IPS-NIHi7 (cell line): Measurements from ENCODE around the gene ATP6V0A4.
"Not testable (repeated sequence)": the region's sequence is repeated elsewhere in the genome, so short reads cannot be mapped to it uniquely, and the experiment has no call there.

Experiments
- DNase-seq: peaks from one replicate; pipeline ENCODE4 v3.0.0; 2012; ENCODE audit warnings: mixed read lengths; ENCODE audit errors: extremely low spot score

ATP6V0A4 gene

DNA sequence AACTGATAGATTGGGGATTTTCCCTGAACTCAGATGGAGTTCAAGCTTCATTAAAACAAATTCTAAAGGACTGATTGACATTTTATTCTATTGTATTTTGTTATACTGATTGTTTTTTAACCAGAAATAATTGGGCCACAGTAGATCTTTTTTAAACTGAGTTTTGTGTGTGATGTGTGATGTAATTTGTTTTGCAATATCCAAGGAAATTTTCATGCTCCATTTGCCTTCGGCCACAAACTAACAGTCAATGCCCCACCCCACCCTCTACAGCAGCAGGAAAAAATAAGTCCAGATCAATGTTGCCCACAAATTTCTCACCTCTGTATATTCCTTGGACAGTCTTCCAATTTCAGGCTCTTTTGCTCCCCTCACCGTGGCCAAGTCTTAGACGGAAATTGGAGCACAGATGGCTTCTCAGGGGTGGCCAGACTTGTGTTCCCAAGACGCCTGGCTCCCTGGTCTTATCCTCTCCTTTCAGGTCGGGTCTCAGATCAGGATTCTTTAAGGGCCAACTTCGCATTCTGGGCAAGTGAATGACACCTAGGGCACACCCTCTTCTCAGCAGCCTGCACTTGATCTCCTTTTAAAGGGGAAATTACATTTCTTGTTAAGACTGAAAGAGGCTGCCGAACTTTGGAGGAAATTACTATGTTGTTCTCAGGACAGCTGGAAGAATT is 97.0 kb downstream of the ATP6V0A4 start, which contains the start of gene SVOPL:
SVOPL (minus strand) TSS at position 506 of the 680 bp plus-strand sequence. CDS start 22,317 bp downstream, outside the sequence.
- DNase-seq: no peak

DNA sequence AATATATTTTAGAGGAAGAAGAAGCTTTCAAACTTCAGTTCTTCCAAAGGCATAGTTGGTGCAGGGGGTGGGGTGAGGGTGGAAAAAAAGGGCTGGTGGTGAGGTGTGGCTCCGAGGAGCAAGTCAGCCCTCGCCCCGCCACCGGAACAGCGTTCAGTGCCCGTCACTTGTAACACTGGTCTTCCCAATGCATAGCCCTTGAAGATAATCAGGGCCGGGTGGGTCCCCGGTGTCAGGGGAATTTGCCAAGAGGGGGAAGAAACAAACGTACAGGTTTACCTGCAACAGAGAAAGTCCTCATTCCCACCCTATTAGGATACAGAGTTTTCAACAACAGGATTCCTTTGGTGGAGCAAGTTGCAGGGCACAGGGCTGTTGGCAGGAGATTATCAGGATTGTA is 98.3 kb downstream of the ATP6V0A4 start:
- DNase-seq: no peak

DNA sequence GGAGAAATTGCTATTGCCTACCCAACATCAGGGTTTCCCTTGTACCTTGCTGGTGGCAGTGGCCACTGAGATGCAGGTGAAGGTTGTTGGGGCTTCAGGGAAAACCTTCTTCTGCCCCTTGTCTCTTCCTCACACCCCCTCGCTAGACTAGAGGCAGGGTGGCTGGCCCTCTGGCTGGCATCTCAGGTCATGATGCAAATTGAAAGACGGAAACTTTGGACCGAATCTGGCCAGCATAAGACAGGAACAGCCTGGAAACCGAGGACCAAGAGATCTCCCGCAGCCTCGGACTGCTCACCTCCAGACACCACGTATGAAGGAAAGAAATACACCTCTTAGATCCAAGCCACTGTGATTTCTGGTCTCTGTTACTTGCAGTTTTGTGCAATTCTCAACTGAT is 99.7 kb downstream of the ATP6V0A4 start:
- no peak for DNase-seq

DNA sequence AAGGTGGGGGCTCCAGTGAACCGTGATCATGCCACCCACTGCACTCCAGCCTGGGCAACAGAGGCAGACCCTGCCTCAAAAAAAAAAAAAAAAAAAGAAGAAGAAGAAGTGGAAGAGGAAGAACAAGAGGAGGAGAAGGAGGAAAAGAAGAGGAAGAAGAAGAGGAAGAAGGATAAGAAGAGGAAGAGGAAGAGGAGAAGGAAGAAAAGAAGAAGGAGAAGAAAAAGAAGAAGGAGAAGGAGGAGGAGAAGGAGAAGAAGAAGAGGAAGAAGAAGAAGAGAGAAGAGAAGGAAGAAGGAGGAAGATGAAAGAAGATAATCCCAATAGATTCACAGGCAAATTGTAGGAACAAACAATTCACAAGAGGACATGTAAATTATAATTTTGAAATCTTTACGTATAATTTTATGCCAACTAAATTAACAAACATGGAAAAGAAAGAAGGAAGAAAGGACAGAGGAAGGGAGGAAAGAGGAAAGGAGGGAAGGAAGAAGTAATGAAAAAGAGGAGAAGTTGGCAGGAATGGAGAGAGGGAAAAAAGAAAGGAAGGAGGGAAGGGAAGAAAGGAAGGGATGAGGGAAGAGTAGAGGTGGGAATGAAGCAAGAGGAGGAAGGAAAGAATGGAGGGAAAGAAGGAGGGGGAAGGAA is 100.3 kb downstream of the ATP6V0A4 start:
- no peak for DNase-seq

DNA sequence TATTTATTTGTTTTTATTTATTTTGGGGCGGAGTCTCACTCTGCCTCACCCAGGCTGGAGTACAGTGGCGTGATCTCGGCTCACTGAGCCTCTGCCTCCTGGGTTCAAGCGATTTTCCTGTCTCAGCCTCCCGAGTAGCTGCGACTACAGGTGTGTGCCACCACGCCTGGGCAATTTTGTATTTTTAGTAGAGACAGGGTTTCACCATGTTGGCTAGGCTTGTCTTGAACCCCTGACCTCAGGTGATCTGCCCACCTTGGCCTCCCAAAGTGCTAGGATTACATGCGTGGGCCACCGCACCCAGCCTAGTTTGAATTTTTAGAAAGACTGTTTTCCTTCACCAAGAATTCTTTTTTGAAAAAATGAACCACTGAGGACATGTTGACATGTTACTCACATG is 102.2 kb downstream of the ATP6V0A4 start:
- DNase-seq: not testable (repeated sequence)

DNA sequence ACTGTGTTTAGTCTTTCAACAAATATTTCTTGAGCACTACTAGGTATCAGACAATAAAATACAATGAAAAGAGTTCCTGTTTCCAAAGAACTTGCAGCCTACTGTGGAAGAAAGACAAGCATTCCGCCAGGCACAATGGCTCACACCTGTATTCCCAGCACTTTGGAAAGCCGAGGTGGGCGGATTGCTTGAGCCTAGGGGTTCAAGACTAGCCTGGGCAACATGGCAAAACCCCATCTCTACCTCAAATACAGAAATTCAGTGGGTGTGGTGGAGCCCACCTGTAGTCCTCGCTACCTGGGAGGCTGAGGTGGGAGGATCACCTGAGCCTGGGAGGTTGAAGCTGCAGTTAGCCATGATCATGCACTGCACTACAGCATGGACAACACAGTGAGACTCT is 102.9 kb downstream of the ATP6V0A4 start:
- no peak for DNase-seq

DNA sequence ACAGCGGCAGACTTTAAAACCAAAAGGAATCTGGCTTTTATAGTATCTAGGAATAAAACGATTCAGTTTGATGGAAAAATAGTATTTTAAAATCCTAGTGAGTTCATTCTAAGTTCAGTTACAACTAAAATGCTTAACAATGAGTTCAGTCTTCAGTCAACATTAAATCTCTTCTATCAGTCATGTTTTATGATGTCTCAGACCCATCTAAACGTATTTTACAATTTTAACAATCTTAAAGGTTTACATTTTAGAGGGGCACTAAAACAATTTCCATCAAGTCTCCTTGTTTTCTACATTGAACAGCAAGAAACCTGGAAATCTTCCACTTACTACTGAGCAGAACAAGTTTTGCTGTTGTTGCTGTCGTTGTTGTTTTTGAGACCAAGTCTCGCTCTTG is 106.8 kb downstream of the ATP6V0A4 start:
- no peak for DNase-seq

DNA sequence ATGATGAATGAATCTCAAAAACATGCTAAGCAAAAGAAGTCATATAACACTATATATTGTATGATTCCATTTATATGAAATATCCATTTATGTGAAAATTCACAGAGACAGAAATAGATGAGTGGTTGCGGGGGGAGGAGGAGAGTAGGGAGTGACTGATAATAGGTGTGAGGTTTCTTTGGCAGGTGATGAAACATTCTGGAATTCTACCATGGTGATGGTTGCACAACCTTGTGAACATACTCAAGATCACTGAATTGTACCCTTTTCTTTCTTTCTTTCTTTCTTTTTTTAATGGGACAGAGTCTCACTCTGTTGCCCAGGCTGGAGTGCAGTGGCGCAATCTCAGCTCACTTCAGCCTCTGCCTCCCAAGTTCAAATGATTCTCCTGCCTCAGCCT is 107.5 kb downstream of the ATP6V0A4 start:
- no peak for DNase-seq

DNA sequence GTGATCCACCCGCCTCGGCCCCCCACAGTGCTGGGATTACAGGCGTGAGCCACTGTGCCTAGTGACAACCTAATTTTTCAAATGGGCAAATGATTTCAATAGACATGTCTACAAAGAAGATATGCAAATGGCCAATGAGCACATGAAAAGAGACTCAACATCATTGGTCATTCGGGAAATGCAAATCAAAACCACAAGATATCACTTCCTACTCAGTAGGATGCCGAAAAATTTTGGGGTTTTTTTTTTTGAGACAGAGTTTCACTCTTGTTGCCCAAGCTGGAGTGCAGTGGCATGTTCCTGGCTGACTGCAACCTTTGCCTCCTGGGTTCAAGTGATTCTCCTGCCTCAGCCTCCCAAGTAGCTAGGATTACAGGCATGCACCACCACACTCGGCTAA is 110.0 kb downstream of the ATP6V0A4 start:
- not testable (repeated sequence) for DNase-seq

DNA sequence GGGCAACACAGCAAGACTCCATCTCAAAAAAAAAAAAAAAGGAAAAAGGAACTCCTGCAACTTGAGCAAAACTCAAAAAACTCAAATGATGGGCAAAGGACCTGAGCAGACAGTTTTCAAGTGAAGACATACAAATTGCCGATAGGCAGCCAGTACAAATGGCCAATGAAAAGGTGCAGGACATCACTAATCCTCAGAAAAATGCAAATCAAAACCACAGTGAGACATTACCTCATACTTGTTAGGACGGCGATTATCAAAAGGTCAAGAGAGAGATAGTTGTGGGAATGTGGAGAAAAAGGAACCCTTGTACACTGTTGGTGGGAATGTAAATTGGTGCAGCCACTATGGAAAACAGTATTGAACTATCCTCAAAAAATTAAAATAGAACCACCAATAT is 113.7 kb downstream of the ATP6V0A4 start:
- no peak for DNase-seq

DNA sequence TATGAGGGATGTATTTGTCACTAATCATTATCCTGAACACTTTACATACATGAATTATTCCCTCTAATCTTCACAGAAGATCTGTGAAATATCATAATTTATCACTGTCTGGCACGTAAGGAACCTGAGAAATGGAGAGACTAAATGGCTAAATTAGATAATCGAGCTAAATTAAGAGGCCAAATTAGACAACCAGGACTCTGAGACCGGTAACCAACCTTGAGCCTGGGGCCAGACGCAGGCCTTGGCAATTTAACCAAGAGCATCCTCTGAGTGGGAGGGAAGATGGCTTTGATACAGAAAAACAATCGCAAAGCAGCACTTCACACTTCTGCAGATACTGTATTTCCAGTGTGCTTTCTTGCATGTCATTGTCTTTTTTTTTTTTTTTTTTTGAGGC is 118.2 kb downstream of the ATP6V0A4 start:
- no peak for DNase-seq

DNA sequence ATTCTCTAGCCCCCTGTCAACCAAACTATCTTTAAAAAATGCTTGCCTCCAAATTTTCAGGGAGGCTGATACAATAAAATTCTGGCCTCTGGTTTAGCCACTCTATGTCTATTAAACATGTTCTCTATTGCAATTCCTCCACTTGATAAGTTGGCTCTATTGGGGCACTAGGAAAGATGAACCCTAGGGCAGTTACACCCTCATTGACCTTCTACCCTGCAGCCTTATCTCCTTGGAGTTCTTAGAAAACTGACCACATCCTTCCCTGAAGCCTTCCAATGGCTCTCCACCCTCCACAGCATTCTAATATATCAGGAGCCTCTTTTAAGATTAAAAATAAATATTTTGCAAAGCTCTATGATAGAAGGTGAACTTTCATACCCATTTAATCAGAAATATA is 127.4 kb downstream of the ATP6V0A4 start:
- DNase-seq: no peak

DNA sequence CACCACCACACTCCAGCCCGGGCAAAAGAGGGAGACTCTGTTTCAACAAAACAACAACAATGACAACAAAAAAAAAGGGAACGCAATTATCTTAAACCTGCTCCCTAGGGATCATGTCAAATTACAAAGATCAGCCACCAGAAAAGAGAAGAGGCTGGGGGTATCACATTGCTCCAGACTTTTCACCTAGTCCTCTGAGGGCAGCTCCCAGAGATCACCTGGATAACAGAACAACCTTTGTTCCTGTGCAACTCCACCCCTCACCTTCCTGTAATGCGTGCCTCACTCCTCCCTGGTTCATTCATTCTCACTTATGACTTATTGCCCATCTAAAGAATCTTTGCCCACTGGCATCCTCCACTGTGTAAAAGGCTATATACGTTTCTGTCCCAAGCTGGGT is 128.6 kb downstream of the ATP6V0A4 start:
- DNase-seq: no peak

DNA sequence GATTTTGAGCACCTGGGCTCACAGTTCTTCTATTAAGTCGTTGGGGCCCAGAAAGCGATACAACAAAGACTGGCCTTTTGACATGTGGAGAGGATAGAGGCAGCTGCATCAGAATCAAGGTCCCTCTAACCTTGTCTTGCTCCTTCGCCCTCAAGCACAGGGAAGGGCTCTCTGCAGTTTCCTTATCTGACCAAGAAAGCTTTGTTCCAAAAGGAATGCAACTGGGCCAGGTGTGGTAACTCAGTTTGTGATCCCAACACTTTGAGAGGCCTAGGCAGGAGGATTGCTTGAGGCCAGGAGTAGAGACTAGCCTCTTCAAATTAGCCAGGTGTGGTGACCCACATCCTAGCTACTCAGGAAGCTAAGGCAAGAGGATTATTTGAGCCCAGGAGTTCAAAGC is 129.1 kb downstream of the ATP6V0A4 start:
- no peak for DNase-seq

DNA sequence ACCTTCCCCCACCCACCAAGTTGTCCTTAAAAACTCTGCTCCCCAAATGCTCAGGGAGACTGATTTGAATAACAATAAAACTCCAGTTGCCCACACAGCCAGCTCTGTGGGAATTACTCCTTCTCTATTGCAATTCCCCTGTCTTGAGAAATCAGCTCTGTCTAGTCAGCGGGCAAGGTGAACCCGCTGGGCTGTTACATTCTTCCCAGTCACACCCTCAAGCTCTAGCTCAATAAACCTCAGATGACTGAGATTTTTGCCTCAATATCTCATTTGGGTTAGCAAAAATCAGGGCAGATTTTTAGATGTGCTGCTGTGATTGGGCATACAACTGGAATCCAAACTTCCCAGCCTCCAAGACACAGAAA is 129.8 kb downstream of the ATP6V0A4 start:
- no peak for DNase-seq

DNA sequence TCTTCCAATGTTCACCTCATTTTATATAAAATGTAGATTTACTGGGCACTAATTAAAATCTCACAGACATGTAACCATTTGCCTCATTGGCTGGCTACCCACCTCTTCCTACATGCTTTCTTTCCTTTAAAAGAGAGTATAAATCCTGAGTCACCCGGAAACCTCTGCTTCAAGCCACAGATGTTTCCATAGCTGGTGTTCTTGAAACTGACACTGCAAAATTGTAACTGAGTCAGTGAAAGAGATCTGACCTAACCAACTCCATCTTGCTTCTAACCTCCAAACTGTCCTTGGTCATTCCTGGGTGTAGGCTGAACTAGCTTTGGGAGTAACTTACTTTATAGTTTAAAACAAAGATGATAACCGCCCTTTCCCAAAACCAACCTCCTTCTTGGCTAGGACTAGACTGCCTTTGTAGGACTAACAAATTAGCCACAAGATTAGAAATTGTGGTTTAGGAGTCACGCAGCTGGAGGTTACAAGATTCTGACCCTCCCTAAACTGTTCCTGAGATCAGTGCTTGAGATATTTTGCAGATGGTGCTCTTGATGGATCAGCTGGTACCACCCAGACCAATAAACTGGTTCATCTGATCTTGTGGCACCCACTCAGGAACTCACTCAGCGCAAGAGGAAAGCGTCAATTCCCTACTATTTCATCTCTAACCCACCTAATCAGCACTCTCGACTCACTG is 130.3 kb downstream of the ATP6V0A4 start:
- no peak for DNase-seq

DNA sequence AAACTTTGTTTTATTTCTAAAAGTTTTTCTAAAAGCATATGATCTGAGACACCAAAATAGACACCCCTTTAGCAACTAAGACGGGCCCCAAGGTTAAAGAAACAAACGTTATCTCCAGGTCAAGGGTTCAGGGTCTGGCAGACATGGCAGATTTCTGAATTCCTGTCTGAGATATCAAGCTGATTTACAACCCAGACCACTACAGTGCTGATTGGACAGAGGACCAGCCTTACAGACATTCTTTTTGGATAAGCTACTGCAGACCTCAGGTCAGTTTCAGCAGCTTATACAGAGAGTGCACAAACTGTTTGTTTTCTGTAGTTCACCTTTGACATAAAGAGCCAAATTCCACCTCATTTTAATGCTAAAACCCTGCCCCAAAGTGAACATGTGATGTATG is 131.6 kb downstream of the ATP6V0A4 start:
- DNase-seq: no peak

DNA sequence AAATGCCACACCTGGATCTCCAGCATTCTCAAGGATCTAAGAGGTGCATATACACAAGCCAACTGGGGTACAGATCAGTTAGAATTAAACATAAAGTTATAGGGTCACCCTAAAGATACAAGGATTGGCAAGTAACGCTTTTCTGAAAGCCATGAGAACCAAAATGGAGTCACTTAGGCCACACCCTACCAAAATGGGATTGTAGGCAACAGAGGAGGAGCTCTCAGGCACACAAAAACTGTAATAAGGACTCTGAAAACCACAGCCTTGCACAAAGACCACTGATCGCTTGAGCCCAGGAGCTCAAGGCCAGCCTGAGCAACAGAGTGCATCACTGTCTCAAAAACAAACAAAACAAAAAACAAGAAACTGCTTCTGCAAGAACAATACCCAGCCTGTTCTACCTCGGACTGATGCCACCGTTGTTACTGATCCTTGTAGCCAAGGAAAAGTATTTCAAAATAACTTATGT is 132.3 kb downstream of the ATP6V0A4 start:
- no peak for DNase-seq

DNA sequence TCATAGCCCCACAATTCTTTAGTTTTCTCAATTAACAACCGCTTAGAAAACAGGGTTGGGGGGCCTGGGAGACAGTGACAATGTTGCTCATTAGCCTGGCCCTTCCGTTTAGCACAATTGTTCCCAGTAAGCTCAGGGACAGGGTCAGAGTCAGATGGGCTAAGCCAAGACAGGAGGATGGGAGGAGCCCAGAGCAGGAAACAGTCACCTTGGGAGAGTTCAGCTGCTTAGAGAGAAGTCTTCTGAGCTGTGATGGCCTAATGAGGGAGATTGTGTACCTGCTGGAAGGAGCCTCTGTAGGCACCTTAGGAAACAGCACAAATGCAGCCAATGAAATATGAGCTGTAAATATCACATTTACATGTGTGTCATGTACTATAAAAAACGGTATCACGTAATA is 132.7 kb downstream of the ATP6V0A4 start:
- peak; percentile 45 for DNase-seq

DNA sequence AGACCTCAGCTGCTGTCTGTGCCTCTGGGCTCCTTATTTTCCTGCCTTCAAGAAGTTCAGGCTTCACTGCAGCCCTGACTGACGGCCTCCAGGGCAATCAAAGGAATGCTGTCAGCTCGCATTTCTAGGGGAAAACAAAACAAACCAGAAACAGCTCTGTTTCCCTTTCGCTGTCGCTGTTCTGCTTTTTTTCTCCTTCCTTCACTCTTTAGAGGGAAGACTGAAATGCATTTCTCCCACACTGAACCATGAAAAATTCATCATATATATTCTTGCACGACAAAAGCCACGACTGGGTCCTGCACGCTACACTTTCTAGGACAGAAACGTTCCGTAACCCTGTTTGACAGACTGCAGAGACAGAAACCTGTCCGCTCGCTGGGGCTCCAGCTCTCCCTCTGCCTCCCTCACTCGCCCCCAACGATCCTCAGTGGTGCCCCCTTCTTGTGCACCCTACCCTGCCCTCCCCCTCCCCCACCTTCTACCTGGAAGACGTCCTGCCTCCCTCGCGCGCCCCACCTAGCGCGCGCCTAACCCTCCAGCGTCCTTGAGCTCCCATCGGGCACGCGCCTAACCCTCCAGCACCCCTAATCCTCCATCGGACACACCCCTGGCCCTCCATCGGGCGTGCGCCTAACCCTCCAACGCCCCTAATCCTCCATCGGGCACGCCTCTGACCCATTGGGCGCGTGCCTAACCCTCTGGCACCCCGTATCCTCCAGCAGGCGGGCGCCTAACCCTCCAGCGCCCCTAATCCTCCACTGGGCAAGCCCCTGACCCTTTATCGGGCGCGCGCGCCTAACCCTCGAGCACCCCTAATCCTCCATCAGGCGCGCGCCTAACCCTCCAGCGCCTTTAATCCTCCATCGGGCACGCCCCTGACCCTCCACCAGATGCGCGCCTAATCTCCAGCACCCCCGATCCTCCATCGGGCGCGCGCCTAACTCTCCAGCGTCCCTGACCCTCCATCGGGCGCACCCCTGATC is 134.0 kb downstream of the ATP6V0A4 start:
- DNase-seq: peak; percentile 71

DNA sequence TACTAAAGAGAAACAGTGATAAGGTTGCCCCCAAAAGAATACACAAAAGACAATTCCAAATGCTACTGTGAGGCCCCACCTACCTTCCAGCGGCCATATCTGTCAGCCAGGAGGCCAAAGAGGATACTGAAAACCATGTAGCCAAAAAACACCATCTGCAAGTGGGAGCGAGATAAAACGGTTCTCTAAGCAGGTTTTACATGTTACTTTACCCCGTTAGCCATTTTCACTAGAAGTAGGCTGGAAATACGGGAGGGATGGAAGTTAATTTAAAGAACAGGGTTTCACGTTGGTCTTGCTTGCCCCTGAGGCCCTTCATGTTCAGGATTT is 135.0 kb downstream of the ATP6V0A4 start:
- DNase-seq: no peak
